IMR-90 (cell line): Measurements from ENCODE around the gene MYO1D.

Experiments
- BHLHE40 ChIP-seq: fragments of 150-350 bp; IDR thresholded peaks from 2 replicates; pipeline ENCODE4 v1.6.1; 2016; ENCODE audit warnings: mild to moderate bottlenecking, low read depth, low read length
- CEBPB ChIP-seq: IDR thresholded peaks from 2 replicates; pipeline ENCODE4 v1.6.1; 2012; ENCODE audit warnings: low read depth, low read length, improper control_type of control experiment
- CHD1 ChIP-seq: IDR thresholded peaks from 2 replicates; pipeline ENCODE4 v1.6.1; 2012; ENCODE audit warnings: low read depth, low read length, improper control_type of control experiment
- MAFK ChIP-seq: IDR thresholded peaks from 2 replicates; pipeline ENCODE4 v1.6.1; 2012; ENCODE audit warnings: low read depth, low read length, improper control_type of control experiment
- MAZ ChIP-seq: IDR thresholded peaks from 2 replicates; pipeline ENCODE4 v1.6.1; 2012; ENCODE audit warnings: low read depth, mild to moderate bottlenecking, low read length, improper control_type of control experiment, moderate library complexity, borderline replicate concordance
- POLR2A ChIP-seq: IDR thresholded peaks from 2 replicates; pipeline ENCODE4 v1.6.1; 2012; ENCODE audit warnings: mild to moderate bottlenecking, low read depth, low read length
- RAD21 ChIP-seq: IDR thresholded peaks from 2 replicates; pipeline ENCODE4 v1.6.1; 2012; ENCODE audit warnings: low read length, improper control_type of control experiment
- RCOR1 ChIP-seq: IDR thresholded peaks from 2 replicates; pipeline ENCODE4 v1.6.1; 2012; ENCODE audit warnings: mild to moderate bottlenecking, low read length, improper control_type of control experiment; ENCODE audit not compliant: insufficient replicate concordance
- RFX5 ChIP-seq: IDR thresholded peaks from 2 replicates; pipeline ENCODE4 v1.8.0; 2012; ENCODE audit warnings: low read depth, mild to moderate bottlenecking, low read length, moderate library complexity
- SMC3 ChIP-seq: fragments of 150-350 bp; IDR thresholded peaks from 2 replicates; pipeline ENCODE4 v1.6.1; 2016; ENCODE audit warnings: low read depth, mild to moderate bottlenecking, antibody characterized with exemption, low read length, moderate library complexity
- TF ChIP-seq, protein P1 (sequence below): conservative IDR thresholded peaks from 2 replicates; pipeline ENCODE4 v1.5.1; 2012; ENCODE audit warnings: mild to moderate bottlenecking, low read depth, low read length, improper control_type of control experiment
- TF ChIP-seq, protein P2 (sequence below): fragments of 150-350 bp; IDR thresholded peaks from 2 replicates; pipeline ENCODE4 v1.6.1; 2016; ENCODE audit warnings: low read depth, mild to moderate bottlenecking, low read length, moderate library complexity, borderline replicate concordance
- TF ChIP-seq, protein P3 (sequence below): fragments of 150-350 bp; IDR thresholded peaks from 2 replicates; pipeline ENCODE4 v1.6.1; 2017; ENCODE audit warnings: mild to moderate bottlenecking, antibody characterized with exemption, low read length, low read depth

DNA sequence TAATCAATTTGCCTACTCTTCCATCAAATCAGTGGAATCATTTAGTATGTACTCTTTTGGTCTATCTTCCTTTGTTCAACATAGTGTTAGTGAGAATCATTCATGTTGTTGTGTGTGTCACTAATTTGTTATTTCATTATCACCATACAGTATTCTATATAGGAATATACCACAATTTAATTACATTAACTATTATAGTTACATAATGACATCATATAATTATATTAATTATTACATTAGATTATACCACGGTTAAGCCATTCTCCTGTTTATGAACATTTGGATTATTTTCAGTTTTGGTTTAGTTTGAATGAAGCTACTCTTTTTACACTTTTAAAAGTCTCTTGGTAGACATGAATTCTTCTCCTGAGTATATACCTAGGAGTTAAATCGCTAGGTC is 40.4 kb downstream of the MYO1D start:
- no peak for TF ChIP-seq MAFK
- TF ChIP-seq, protein P1, sequence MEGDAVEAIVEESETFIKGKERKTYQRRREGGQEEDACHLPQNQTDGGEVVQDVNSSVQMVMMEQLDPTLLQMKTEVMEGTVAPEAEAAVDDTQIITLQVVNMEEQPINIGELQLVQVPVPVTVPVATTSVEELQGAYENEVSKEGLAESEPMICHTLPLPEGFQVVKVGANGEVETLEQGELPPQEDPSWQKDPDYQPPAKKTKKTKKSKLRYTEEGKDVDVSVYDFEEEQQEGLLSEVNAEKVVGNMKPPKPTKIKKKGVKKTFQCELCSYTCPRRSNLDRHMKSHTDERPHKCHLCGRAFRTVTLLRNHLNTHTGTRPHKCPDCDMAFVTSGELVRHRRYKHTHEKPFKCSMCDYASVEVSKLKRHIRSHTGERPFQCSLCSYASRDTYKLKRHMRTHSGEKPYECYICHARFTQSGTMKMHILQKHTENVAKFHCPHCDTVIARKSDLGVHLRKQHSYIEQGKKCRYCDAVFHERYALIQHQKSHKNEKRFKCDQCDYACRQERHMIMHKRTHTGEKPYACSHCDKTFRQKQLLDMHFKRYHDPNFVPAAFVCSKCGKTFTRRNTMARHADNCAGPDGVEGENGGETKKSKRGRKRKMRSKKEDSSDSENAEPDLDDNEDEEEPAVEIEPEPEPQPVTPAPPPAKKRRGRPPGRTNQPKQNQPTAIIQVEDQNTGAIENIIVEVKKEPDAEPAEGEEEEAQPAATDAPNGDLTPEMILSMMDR, result no peak
- no peak for TF ChIP-seq RAD21
- no peak for TF ChIP-seq POLR2A
- TF ChIP-seq CEBPB, result no peak
- no peak for TF ChIP-seq CHD1
- no peak for TF ChIP-seq BHLHE40
- TF ChIP-seq, protein P2, sequence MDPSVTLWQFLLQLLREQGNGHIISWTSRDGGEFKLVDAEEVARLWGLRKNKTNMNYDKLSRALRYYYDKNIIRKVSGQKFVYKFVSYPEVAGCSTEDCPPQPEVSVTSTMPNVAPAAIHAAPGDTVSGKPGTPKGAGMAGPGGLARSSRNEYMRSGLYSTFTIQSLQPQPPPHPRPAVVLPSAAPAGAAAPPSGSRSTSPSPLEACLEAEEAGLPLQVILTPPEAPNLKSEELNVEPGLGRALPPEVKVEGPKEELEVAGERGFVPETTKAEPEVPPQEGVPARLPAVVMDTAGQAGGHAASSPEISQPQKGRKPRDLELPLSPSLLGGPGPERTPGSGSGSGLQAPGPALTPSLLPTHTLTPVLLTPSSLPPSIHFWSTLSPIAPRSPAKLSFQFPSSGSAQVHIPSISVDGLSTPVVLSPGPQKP, result no peak
- TF ChIP-seq RFX5, result no peak
- TF ChIP-seq SMC3, result no peak
- TF ChIP-seq RCOR1, result no peak
- TF ChIP-seq MAZ, result no peak
- TF ChIP-seq, protein P3, sequence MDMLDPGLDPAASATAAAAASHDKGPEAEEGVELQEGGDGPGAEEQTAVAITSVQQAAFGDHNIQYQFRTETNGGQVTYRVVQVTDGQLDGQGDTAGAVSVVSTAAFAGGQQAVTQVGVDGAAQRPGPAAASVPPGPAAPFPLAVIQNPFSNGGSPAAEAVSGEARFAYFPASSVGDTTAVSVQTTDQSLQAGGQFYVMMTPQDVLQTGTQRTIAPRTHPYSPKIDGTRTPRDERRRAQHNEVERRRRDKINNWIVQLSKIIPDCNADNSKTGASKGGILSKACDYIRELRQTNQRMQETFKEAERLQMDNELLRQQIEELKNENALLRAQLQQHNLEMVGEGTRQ, result no peak
